Stimulated activated CD4-positive, alpha-beta T cell treated with anti-CD3 and anti-CD28 coated beads, Interleukin-4, amount 100 ng/mL, for 48 hours (primary cell): ENCODE data around the gene GRPR.
A peak's percentile ranks its signal among the peaks of the same experiment; 100 is the strongest.

Source experiments
- DNase-seq, 2 donors: peaks; one replicate each; pipeline ENCODE4 v3.0.0-alpha.2; 2020; ENCODE audit warnings: low read depth in 2 of 2

Gene GRPR

GRCh38 chrX:16123222-16123786, at the start of gene GRPR:
Gene GRPR (plus strand): TSS chrX:16123565. CDS start chrX:16123954, 389 bp downstream.
- DNase-seq: peak; percentile 35 to 46

GRCh38 chrX:16075087-16075486, 48.3 kb upstream of the GRPR start:
- no peak for DNase-seq

- DNase-seq: no peak
Observed at GRCh38 chrX:16076834-16077233, 46.5 kb upstream of the GRPR start.

GRCh38 chrX:16077811-16078210, 45.6 kb upstream of the GRPR start:
- no peak for DNase-seq

- no peak for DNase-seq
Observed at GRCh38 chrX:16081357-16081756, 42.0 kb upstream of the GRPR start.

- no peak for DNase-seq
Observed at GRCh38 chrX:16082470-16083085, 40.8 kb upstream of the GRPR start.

- no peak for DNase-seq
Observed at GRCh38 chrX:16087076-16087475, 36.3 kb upstream of the GRPR start.

GRCh38 chrX:16089086-16089485, 34.3 kb upstream of the GRPR start:
- DNase-seq: no peak

GRCh38 chrX:16096141-16096540, 27.2 kb upstream of the GRPR start:
- no peak for DNase-seq

GRCh38 chrX:16100673-16101072, 22.7 kb upstream of the GRPR start:
- no peak for DNase-seq

- DNase-seq: no peak
Observed at GRCh38 chrX:16101581-16101980, 21.8 kb upstream of the GRPR start.

GRCh38 chrX:16103625-16104024, 19.7 kb upstream of the GRPR start:
- DNase-seq: no peak

- DNase-seq: no peak
Observed at GRCh38 chrX:16112428-16112827, 10.9 kb upstream of the GRPR start.

GRCh38 chrX:16113978-16114565, 9.3 kb upstream of the GRPR start:
- DNase-seq: no peak

- no peak for DNase-seq
Observed at GRCh38 chrX:16114611-16115010, 8.8 kb upstream of the GRPR start.

- no peak for DNase-seq
Observed at GRCh38 chrX:16119353-16120220, 3.8 kb upstream of the GRPR start.

GRCh38 chrX:16120431-16120830, 2.9 kb upstream of the GRPR start:
- no peak for DNase-seq

- no peak for DNase-seq
Observed at GRCh38 chrX:16124201-16124600, 836 bp downstream of the GRPR start.

GRCh38 chrX:16125520-16126149, 2.3 kb downstream of the GRPR start:
- DNase-seq: no peak

- no peak for DNase-seq
Observed at GRCh38 chrX:16130707-16131106, 7.3 kb downstream of the GRPR start.

- DNase-seq: no peak
Observed at GRCh38 chrX:16134936-16135335, 11.6 kb downstream of the GRPR start.

- no peak for DNase-seq
Observed at GRCh38 chrX:16136080-16136479, 12.7 kb downstream of the GRPR start.
